ENCODE data around the gene FILIP1.

GRCh38 chr6:75372884-75373283, 120.7 kb downstream of the FILIP1 start:
- no peak for TF ChIP-seq EZH2 (IDR thresholded peaks at IDR 0.05; ENCODE audit: low read length, unreplicated experiment)
- TF ChIP-seq CTCF (conservative IDR thresholded peaks at IDR 0.05; ENCODE audit: low read depth, low read length) = no peak
- TF ChIP-seq EZH2phosphoT487 (IDR thresholded peaks at IDR 0.05; ENCODE audit: borderline replicate concordance, low read length) = no peak
